OCI-LY3 (cell line): ENCODE measurements around the gene USP10.
A peak's percentile ranks its signal among the peaks of the same experiment; 100 is the strongest.
"Not testable (repeated sequence)": the region's sequence is repeated elsewhere in the genome, so short reads cannot be mapped to it uniquely, and the experiment has no call there.

Experiments used
- H2AFZ ChIP-seq: fragments of 200-600, 300-600 bp; shearing (Covaris generic); 2 replicates; pipeline ENCODE4 v1.6.0; 2014; ENCODE audit warnings: antibody characterized with exemption, low read depth, low read length
- H3K27ac ChIP-seq: fragments of 200-600, 300-600 bp; sonication (generic); 2 replicates; pipeline ENCODE4 v1.5.1; 2014; ENCODE audit warnings: mild to moderate bottlenecking, low read length, moderate library complexity, mixed read lengths
- H3K27me3 ChIP-seq: fragments of 200-600, 300-600 bp; sonication (generic); 2 replicates; pipeline ENCODE4 v1.6.1; 2014; ENCODE audit warnings: low read depth, low read length, mixed read lengths
- H3K36me3 ChIP-seq: fragments of 200-600, 300-600 bp; sonication (generic); replicated peaks from 2 replicates; pipeline ENCODE3; 2014; ENCODE audit warnings: low read depth, low read length, mixed read lengths
- H3K4me1 ChIP-seq: fragments of 300-600, 200-600 bp; sonication (generic); 2 replicates; pipeline ENCODE4 v1.6.1; 2014; ENCODE audit warnings: low read length, mixed read lengths
- H3K4me2 ChIP-seq: fragments of 200-600, 300-600 bp; sonication (generic); 2 replicates; pipeline ENCODE4 v1.6.1; 2014; ENCODE audit warnings: low read length, mixed read lengths
- H3K4me3 ChIP-seq: fragments of 300-600, 200-600 bp; sonication (generic); 2 replicates; pipeline ENCODE4 v1.5.1; 2014; ENCODE audit warnings: antibody characterized with exemption, mild to moderate bottlenecking, low read length, moderate library complexity
- H3K79me2 ChIP-seq: fragments of 300-600, 200-600 bp; shearing (Covaris generic); 2 replicates; pipeline ENCODE4 v1.6.1; 2014; ENCODE audit warnings: mild to moderate bottlenecking, low read length, mixed read lengths
- H3K9ac ChIP-seq: fragments of 300-600, 200-600 bp; shearing (Covaris generic); 2 replicates; pipeline ENCODE4 v1.6.0; 2014; ENCODE audit warnings: mild to moderate bottlenecking, low read length, moderate library complexity
- H3K9me3 ChIP-seq: fragments of 200-600, 300-600 bp; shearing (Covaris generic); 2 replicates; pipeline ENCODE4 v1.6.1; 2014; ENCODE audit warnings: low read length, mixed read lengths; ENCODE audit not compliant: insufficient read depth
- H4K20me1 ChIP-seq: fragments of 200-600, 300-600 bp; sonication (generic); 2 replicates; pipeline ENCODE4 v1.6.1; 2016; ENCODE audit warnings: low read length, mixed read lengths; ENCODE audit not compliant: insufficient read depth
- EZH2phosphoT487 ChIP-seq: fragments of 200-600 bp; shearing (Covaris generic); IDR thresholded peaks from 2 replicates; pipeline ENCODE4 v1.6.1; 2018; ENCODE audit warnings: antibody characterized with exemption, mixed run types, low read depth
- TF ChIP-seq, protein P1 (sequence below): fragments of 200-600, 300-600 bp; sonication (generic); IDR thresholded peaks from 2 replicates; pipeline ENCODE4 v1.5.1; 2014; ENCODE audit warnings: antibody characterized with exemption, low read length, low read depth

USP10 gene

DNA sequence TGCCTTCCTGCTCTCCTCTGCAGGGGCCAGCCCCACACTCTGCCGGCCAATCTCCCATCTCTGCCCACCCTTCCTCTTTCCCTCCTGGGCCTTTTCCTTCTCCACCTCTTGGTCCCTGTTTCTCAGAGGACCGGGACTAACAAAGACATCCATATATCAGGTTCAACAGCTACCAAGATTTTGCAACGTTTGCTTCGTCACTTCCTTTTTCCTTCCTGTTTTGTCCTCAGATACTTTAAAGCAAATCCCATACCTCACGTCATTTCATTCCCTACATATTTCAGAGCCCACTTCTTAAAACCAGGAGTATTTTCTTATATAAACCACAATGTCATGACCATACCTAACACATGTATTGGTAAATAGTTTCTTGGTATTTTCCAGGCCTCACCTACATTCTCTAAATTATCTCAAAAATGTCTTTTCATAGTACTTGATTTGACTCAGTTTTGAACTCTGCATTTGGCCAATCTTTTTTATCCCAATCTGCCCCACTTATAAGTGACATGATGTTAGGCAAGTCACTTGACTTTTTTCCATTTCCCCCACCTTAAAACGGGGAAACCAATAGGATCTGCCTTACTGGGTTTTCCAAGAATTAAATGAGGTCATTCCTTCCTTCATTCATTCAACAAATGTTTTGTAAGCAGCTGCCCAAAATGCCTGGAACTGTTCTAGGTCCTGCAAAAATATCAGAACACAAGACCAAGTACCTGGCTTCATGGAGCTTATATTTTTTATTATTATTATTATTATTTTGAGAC is 7.2 kb upstream of the USP10 start:
- no peak overlapping the region for H3K4me3 ChIP-seq
- peaks cover 20% of the 10 kb centered on the region; the same call in 1 of the 2 replicates for H3K27me3 ChIP-seq
- peaks cover 3% of the 10 kb centered on the region for H3K4me1 ChIP-seq
- H3K36me3 ChIP-seq, result no peaks in the 10 kb centered on the region
- H3K27ac ChIP-seq, result no peak overlapping the region
- no peaks in the 10 kb centered on the region for H3K9me3 ChIP-seq
- H3K4me2 ChIP-seq, result no peak overlapping the region
- no peak overlapping the region for H2AFZ ChIP-seq
- TF ChIP-seq EZH2phosphoT487, result no peak
- TF ChIP-seq, protein P1, sequence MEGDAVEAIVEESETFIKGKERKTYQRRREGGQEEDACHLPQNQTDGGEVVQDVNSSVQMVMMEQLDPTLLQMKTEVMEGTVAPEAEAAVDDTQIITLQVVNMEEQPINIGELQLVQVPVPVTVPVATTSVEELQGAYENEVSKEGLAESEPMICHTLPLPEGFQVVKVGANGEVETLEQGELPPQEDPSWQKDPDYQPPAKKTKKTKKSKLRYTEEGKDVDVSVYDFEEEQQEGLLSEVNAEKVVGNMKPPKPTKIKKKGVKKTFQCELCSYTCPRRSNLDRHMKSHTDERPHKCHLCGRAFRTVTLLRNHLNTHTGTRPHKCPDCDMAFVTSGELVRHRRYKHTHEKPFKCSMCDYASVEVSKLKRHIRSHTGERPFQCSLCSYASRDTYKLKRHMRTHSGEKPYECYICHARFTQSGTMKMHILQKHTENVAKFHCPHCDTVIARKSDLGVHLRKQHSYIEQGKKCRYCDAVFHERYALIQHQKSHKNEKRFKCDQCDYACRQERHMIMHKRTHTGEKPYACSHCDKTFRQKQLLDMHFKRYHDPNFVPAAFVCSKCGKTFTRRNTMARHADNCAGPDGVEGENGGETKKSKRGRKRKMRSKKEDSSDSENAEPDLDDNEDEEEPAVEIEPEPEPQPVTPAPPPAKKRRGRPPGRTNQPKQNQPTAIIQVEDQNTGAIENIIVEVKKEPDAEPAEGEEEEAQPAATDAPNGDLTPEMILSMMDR, result no peak
- no peaks in the 10 kb centered on the region for H4K20me1 ChIP-seq
- H3K79me2 ChIP-seq, result no peaks in the 10 kb centered on the region
- H3K9ac ChIP-seq, result no peak overlapping the region

DNA sequence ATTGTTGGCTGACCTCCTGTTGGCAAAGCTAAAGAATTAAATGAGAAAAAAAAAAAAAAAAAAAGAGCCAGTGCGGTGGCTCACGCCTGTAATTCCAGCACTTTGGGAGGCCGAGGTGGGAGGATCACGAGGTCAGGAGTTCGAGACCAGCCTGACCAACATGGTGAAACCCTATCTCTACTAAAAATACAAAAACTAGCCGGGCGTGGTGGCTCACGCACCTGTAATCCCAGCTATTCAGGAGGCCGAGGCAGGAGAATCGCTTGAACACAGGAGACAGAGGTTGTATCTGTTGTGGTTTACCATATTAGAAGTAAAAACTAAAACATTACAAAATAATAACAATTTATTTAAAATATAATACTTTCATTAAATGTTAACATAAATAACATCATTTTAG is 5.9 kb upstream of the USP10 start:
- not testable (repeated sequence) for H3K27ac ChIP-seq, H3K9ac ChIP-seq, H3K4me3 ChIP-seq, H3K9me3 ChIP-seq, H3K4me1 ChIP-seq, H4K20me1 ChIP-seq, H3K36me3 ChIP-seq, H2AFZ ChIP-seq, H3K4me2 ChIP-seq, H3K79me2 ChIP-seq
- H3K27me3 ChIP-seq, result peaks cover 12% of the 10 kb centered on the region; the same call in 1 of the 2 replicates

DNA sequence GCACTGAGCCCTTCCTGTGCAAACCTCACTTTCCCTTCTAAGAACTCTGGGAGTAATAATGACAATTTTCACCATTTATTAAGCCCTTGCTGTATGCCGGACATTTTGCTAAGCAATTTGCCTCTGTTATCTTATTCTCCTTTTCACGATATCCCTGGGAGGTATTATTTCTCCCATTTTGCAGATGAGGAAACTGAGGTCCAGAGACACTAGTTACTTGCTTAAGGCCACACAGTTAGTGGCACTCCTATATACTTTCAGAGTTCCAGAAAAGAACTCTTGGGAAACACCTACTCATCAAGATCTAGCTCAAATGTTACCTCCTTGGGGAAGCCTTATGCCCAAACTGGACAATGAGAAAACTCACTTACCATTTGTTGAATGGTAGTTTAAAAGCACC is 4.8 kb upstream of the USP10 start:
- Histone ChIP-seq H2AFZ (no peak overlapping the region), H3K4me1 (peaks cover 6% of the 10 kb centered on the region), H4K20me1 (no peaks in the 10 kb centered on the region), H3K4me2 (no peak overlapping the region), H3K36me3 (no peaks in the 10 kb centered on the region), H3K79me2 (peaks cover 9% of the 10 kb centered on the region; the same call in 1 of the 2 replicates), H3K9me3 (no peaks in the 10 kb centered on the region), H3K27ac (no peak overlapping the region), H3K4me3 (no peak overlapping the region), H3K9ac (no peak overlapping the region), H3K27me3 (0 out of 2 replicates have a peak, but pooled peaks cover 5% of the 10 kb centered on the region)
- TF ChIP-seq, protein P1, result no peak
- TF ChIP-seq EZH2phosphoT487, result no peak

DNA sequence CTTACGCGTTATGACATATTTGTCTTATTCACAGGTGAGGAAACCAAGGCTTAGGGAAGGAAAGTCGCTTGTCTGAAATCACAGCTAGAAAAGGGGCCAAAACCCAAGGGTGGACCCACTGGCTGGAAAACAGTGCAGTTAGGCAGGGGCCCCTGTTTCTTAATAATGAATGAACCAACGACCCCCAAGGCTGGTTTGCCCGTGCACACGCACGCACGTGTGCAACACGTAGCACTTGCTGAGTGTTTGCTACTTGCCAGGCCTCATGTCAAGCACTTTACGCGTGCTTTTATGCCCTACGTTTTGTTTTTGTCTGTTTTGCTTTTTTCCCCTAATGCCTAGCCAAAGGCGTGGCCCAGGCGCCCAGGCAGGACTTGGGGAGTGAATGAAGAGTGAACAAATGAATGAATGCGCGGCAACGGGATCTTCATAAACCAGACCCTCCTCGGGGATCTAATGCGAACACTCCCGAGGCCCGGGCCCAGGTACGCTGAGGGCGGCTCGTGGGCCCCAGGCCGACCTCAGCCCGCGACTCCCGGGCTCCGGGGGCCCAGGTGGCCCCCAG is 571 bp upstream of the USP10 start:
- H3K4me3 ChIP-seq, result peak overlapping the region; percentile 94
- no peaks in the 10 kb centered on the region for H3K27me3 ChIP-seq
- TF ChIP-seq, protein P1, result no peak
- TF ChIP-seq EZH2phosphoT487, result no peak
- no peaks in the 10 kb centered on the region for H3K9me3 ChIP-seq
- no peak overlapping the region for H3K27ac ChIP-seq
- H3K4me2 ChIP-seq, result peak overlapping the region; percentile 87
- peaks cover 38% of the 10 kb centered on the region for H4K20me1 ChIP-seq
- H3K9ac ChIP-seq, result peak overlapping the region; percentile 77
- peaks cover 13% of the 10 kb centered on the region for H3K4me1 ChIP-seq
- H3K79me2 ChIP-seq, result peaks cover 51% of the 10 kb centered on the region
- H2AFZ ChIP-seq, result peak overlapping the region; percentile 78; the same call in 1 of the 2 replicates
- peaks cover under 1% of the 10 kb centered on the region for H3K36me3 ChIP-seq
